Activated CD4-positive, alpha-beta T cell treated with anti-CD3 and anti-CD28 coated beads, Interleukin-2, amount 50 U/mL, for 4 hours (primary cell): Measurements from ENCODE around the gene COL27A1.

Experiments used
- DNase-seq, 2 experiments: peaks; one replicate each; pipeline ENCODE4 v3.0.0-alpha.2; 2020

The COL27A1 gene

GRCh38 chr9:114169029-114169951 lies 14.0 kb downstream of the COL27A1 start:
- no peak for DNase-seq

GRCh38 chr9:114169952-114170770 lies 14.8 kb downstream of the COL27A1 start:
- DNase-seq = no peak

- no peak for DNase-seq
These were observed 15.6 kb downstream of the COL27A1 start for GRCh38 chr9:114170771-114171461.

- no peak for DNase-seq
These were observed 16.2 kb downstream of the COL27A1 start for GRCh38 chr9:114171500-114171899.

GRCh38 chr9:114172981-114173833 lies 17.9 kb downstream of the COL27A1 start:
- no peak for DNase-seq

GRCh38 chr9:114174557-114174875 lies 19.2 kb downstream of the COL27A1 start:
- no peak for DNase-seq

GRCh38 chr9:114174876-114175771 lies 19.8 kb downstream of the COL27A1 start:
- no peak for DNase-seq

GRCh38 chr9:114176624-114177291 lies 21.4 kb downstream of the COL27A1 start:
- no peak for DNase-seq

GRCh38 chr9:114177423-114178064 lies 22.2 kb downstream of the COL27A1 start:
- DNase-seq = no peak

GRCh38 chr9:114178076-114178475 lies 22.7 kb downstream of the COL27A1 start:
- no peak for DNase-seq

- no peak for DNase-seq
These were observed 23.6 kb downstream of the COL27A1 start for GRCh38 chr9:114178756-114179450.

- no peak for DNase-seq
These were observed 24.2 kb downstream of the COL27A1 start for GRCh38 chr9:114179516-114179915.

- no peak for DNase-seq
These were observed 25.6 kb downstream of the COL27A1 start for GRCh38 chr9:114180696-114181606.

- DNase-seq = no peak
These were observed 26.5 kb downstream of the COL27A1 start for GRCh38 chr9:114181607-114182409.

GRCh38 chr9:114183006-114183405 lies 27.7 kb downstream of the COL27A1 start:
- DNase-seq = no peak

GRCh38 chr9:114184071-114184470 lies 28.7 kb downstream of the COL27A1 start:
- no peak for DNase-seq

GRCh38 chr9:114184866-114185265 lies 29.5 kb downstream of the COL27A1 start:
- no peak for DNase-seq
